ENCODE data around the gene TRIOBP.
"Not testable (repeated sequence)": the region's sequence is repeated elsewhere in the genome, so short reads cannot be mapped to it uniquely, and the experiment has no call there.

The TRIOBP gene

GRCh38 chr22:37672206-37672919, 24.5 kb upstream of the TRIOBP start:
- DNase-seq = no peak

- no peak for DNase-seq
These were observed 23.9 kb upstream of the TRIOBP start for GRCh38 chr22:37672920-37673455.

- DNase-seq = no peak
These were observed 22.6 kb upstream of the TRIOBP start for GRCh38 chr22:37674248-37674647.

- peak; percentile 33 for DNase-seq
These were observed 21.6 kb upstream of the TRIOBP start, which contains the start of gene LGALS1 for GRCh38 chr22:37674951-37675929. LGALS1 (plus strand) TSS chr22:37675636; CDS start chr22:37675703, 67 bp downstream.

GRCh38 chr22:37675930-37676735, 20.7 kb upstream of the TRIOBP start:
- DNase-seq = no peak

- no peak for DNase-seq
These were observed 19.9 kb upstream of the TRIOBP start for GRCh38 chr22:37676736-37677492.

GRCh38 chr22:37677493-37677974, 19.3 kb upstream of the TRIOBP start:
- no peak for DNase-seq

GRCh38 chr22:37678372-37678771, 18.5 kb upstream of the TRIOBP start:
- no peak for DNase-seq

GRCh38 chr22:37679670-37680069, 17.2 kb upstream of the TRIOBP start:
- no peak for DNase-seq

GRCh38 chr22:37680191-37680851, 16.5 kb upstream of the TRIOBP start:
- no peak for DNase-seq

- no peak for DNase-seq
These were observed 15.8 kb upstream of the TRIOBP start for GRCh38 chr22:37681001-37681424.

- DNase-seq = no peak
These were observed 15.2 kb upstream of the TRIOBP start for GRCh38 chr22:37681556-37682049.

GRCh38 chr22:37684803-37685615, 11.8 kb upstream of the TRIOBP start:
- DNase-seq = no peak

- DNase-seq = peak; percentile 57
These were observed 10.6 kb upstream of the TRIOBP start, which contains the start of gene NOL12 for GRCh38 chr22:37686002-37686982. NOL12 (plus strand) TSS chr22:37686343; CDS start chr22:37686393, 50 bp downstream.

- no peak for DNase-seq
These were observed 6.4 kb upstream of the TRIOBP start for GRCh38 chr22:37690407-37690806.

- DNase-seq = no peak
These were observed 5.8 kb upstream of the TRIOBP start for GRCh38 chr22:37690901-37691504.

GRCh38 chr22:37692627-37693285, 4.1 kb upstream of the TRIOBP start:
- no peak for DNase-seq

- DNase-seq = not testable (repeated sequence)
These were observed 2.7 kb upstream of the TRIOBP start for GRCh38 chr22:37694131-37694530.
